SK-N-SH treated with all-trans-retinoic acid at 6 μM for 48 hours (cell line): ENCODE measurements around the gene CRYGS.

ENCODE experiments used
- BACH2 ChIP-seq: fragments of 250-450 bp; sonication (Bioruptor Pico); IDR thresholded peaks from 2 replicates; pipeline ENCODE4 v1.9.0; 2021; ENCODE audit warnings: mild to moderate bottlenecking, borderline replicate concordance
- CSDC2 ChIP-seq: fragments of 250-450 bp; sonication (Bioruptor Pico); IDR thresholded peaks from 2 replicates; pipeline ENCODE4 v1.5.0; 2020; ENCODE audit warnings: mild to moderate bottlenecking, moderate library complexity
- ESRRG ChIP-seq: fragments of 250-450 bp; sonication (Bioruptor Pico); IDR thresholded peaks from 2 replicates; pipeline ENCODE4 v1.6.1; 2021; ENCODE audit warnings: mild to moderate bottlenecking
- GLIS3 ChIP-seq: fragments of 250-450 bp; sonication (Bioruptor Pico); IDR thresholded peaks from 2 replicates; pipeline ENCODE4 v1.5.0; 2020; ENCODE audit warnings: mild to moderate bottlenecking, moderate library complexity
- RARB ChIP-seq: fragments of 250-450 bp; sonication (Bioruptor Pico); IDR thresholded peaks from 2 replicates; pipeline ENCODE4 v1.8.0; 2021; ENCODE audit warnings: mild to moderate bottlenecking, moderate library complexity
- ZFP30 ChIP-seq: fragments of 450-650 bp; formaldehyde crosslinking; IDR thresholded peaks from 2 replicates; pipeline ENCODE4 v1.5.0; 2022; ENCODE audit warnings: mild to moderate bottlenecking, moderate library complexity
- ZNF565 ChIP-seq: fragments of 450-650 bp; formaldehyde crosslinking; conservative IDR thresholded peaks from 2 replicates; pipeline ENCODE4 v1.5.0; 2020; ENCODE audit warnings: low read depth, mild to moderate bottlenecking, moderate library complexity
- ZNF70 ChIP-seq: fragments of 450-650 bp; formaldehyde crosslinking; IDR thresholded peaks from 2 replicates; pipeline ENCODE4 v1.5.0; 2020; ENCODE audit warnings: mild to moderate bottlenecking, moderate library complexity
- ZNF8 ChIP-seq: fragments of 450-650 bp; formaldehyde crosslinking; IDR thresholded peaks from 2 replicates; pipeline ENCODE4 v1.5.0; 2020; ENCODE audit warnings: mild to moderate bottlenecking, moderate library complexity
- TF ChIP-seq, protein P1 (sequence below): fragments of 250-450 bp; sonication (Bioruptor Pico); IDR thresholded peaks from 2 replicates; pipeline ENCODE4 v1.8.0; 2020; ENCODE audit warnings: mild to moderate bottlenecking, moderate library complexity, borderline replicate concordance
- TF ChIP-seq, protein P2 (sequence below): fragments of 250-450 bp; sonication (Bioruptor Pico); IDR thresholded peaks from 2 replicates; pipeline ENCODE4 v1.5.1; 2020; ENCODE audit warnings: low read depth, mild to moderate bottlenecking, moderate library complexity

DNA sequence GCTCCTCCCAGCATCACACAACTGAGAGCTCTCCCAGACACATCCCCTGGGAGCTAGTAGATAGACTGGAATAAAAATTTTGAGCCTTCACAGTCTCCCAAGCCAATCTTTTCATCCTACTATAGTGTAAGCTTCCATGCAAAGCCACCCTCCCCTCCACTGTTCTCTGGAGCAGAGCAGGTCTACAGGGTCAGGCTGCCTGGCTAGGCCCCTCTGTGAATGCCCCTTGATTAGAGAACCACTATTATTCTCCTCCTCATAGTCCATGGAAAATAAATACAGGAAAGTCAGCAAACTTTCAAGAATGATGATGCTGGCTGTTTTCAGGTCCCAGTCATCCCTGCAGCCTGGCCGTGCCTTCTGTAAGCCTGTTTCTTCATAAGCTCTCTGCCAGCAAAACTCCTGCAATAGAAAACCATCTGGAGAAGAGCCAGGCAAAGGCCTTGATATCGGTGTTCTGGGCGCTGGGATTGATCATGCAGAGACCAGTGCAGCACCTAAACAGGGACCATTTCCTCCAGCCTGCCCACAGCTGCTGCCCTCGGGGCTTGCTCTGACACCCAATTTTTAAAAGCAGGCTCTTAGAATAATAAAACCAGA, 51.7 kb downstream of the CRYGS start:
- TF ChIP-seq RARB (CRISPR knock-in tag): no peak
- no peak for TF ChIP-seq ZNF70
- TF ChIP-seq, protein P1, sequence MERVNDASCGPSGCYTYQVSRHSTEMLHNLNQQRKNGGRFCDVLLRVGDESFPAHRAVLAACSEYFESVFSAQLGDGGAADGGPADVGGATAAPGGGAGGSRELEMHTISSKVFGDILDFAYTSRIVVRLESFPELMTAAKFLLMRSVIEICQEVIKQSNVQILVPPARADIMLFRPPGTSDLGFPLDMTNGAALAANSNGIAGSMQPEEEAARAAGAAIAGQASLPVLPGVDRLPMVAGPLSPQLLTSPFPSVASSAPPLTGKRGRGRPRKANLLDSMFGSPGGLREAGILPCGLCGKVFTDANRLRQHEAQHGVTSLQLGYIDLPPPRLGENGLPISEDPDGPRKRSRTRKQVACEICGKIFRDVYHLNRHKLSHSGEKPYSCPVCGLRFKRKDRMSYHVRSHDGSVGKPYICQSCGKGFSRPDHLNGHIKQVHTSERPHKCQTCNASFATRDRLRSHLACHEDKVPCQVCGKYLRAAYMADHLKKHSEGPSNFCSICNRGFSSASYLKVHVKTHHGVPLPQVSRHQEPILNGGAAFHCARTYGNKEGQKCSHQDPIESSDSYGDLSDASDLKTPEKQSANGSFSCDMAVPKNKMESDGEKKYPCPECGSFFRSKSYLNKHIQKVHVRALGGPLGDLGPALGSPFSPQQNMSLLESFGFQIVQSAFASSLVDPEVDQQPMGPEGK (CRISPR knock-in tag): no peak
- no peak for TF ChIP-seq BACH2 (CRISPR knock-in tag)
- no peak for TF ChIP-seq ZFP30 (CRISPR knock-in tag)
- TF ChIP-seq ZNF8 (CRISPR knock-in tag): no peak
- no peak for TF ChIP-seq CSDC2 (CRISPR knock-in tag)
- TF ChIP-seq, protein P2, sequence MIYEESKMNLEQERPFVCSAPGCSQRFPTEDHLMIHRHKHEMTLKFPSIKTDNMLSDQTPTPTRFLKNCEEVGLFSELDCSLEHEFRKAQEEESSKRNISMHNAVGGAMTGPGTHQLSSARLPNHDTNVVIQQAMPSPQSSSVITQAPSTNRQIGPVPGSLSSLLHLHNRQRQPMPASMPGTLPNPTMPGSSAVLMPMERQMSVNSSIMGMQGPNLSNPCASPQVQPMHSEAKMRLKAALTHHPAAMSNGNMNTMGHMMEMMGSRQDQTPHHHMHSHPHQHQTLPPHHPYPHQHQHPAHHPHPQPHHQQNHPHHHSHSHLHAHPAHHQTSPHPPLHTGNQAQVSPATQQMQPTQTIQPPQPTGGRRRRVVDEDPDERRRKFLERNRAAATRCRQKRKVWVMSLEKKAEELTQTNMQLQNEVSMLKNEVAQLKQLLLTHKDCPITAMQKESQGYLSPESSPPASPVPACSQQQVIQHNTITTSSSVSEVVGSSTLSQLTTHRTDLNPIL: no peak
- no peak for TF ChIP-seq ESRRG
- no peak for TF ChIP-seq GLIS3 (CRISPR knock-in tag)
- TF ChIP-seq ZNF565 (CRISPR knock-in tag): no peak
